Activated CD4-positive, alpha-beta T cell treated with anti-CD3 and anti-CD28 coated beads, Interleukin-2, amount 50 U/mL, for 24 hours (primary cell): ENCODE data around the gene CASP3.
"Not testable (repeated sequence)": the region's sequence is repeated elsewhere in the genome, so short reads cannot be mapped to it uniquely, and the experiment has no call there.

Experiments used
- DNase-seq, 2 donors: peaks; one replicate each; pipeline ENCODE4 v3.0.0-alpha.2; 2020; ENCODE audit warnings: low read depth in 1 of 2, low spot score in 1 of 2

Gene CASP3

GRCh38 chr4:184596617-184597185 lies 52.5 kb downstream of the CASP3 start:
- no peak for DNase-seq

DNA sequence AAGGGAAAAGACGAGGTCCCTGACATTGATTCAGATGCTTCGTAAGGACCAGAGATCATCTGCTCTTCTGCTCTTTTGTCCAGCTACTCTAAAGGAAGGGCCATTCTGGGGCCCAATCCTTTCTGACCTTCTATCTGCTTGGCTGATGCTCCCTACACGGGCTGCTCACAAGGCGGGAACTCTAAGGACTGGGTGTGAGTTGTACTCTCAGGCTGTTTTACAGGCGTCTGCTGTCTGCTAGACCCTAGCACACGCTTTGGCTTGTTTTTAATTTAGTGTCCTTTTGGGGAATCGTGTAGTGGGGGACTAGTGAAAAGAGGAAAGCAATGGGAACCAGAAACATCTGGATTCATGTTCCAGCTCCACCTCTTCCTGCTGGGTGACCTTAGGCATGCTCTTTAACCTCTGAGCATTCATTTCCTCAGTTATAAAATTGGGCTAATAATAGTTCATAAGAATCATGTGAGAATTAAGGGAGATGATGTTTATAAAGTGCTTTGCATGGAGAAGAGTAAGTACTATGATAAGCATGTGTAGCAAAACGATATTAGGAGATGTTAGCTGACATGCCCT lies 53.1 kb downstream of the CASP3 start:
- no peak for DNase-seq

DNA sequence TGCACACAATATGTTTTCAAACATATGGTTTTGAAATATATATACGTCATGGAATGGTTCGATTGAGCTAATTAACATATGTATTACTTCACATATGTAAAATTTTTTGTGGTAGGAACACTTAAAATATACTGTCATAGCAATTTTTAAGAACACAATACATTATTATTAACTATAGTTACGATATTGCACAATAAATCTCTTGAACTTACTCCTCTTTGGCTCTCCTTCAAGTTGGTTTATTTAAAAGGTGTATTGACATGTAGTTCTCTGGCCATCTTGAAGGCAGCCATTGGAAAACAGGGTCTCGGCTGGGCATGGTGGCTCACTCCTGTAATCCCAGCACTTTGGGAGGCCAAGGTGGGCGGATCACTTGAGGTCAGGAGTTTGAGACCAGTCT lies 53.8 kb downstream of the CASP3 start:
- no peak for DNase-seq

GRCh38 chr4:184593461-184593860 lies 55.8 kb downstream of the CASP3 start:
- DNase-seq: no peak

DNA sequence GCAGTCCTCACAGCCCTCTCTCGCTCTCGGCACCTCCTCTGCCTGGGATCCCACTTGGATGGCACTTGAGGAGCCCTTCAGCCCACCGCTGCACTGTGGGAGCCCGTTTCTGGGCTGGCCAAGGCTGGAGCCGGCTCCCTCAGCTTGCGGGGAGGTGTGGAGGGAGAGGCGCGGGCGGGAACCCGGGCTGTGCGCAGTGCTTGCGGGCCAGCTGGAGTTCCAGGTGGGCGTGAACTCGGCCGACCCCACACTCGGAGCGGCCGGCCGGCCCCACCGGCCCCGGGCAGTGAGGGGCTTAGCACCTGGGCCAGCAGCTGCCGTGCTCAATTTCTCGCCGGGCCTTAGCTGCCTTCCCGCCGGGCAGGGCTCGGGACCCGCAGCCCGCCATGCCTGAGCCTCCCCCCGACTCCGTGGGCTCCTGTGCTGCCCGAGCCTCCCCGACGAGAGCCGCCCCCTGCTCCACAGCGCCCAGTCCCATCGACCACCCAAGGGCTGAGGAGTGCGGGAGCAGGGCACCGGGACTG lies 57.4 kb downstream of the CASP3 start:
- not testable (repeated sequence) for DNase-seq

- no peak for DNase-seq
Observed at GRCh38 chr4:184591070-184591677, 58.1 kb downstream of the CASP3 start.

- no peak for DNase-seq
Observed at GRCh38 chr4:184590196-184590595, 59.1 kb downstream of the CASP3 start.

DNA sequence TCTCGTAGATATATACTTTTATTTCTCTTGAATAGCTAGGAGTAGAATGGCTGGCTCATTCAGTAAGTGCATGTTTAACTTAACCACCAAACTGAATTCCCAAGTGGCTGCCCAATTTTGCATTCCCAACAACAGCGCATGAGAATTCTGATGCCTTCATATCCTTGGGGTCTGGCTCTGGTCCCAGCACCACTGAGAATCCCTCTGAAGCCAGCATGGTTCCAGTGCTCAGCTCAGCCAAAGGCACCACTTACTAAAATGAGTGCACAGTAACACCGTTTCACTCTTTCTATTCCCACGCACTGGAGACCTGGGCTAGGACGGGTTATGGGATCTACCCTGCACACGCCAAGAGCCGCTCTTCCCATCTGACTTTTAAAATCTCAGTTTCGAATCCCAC lies 60.4 kb downstream of the CASP3 start:
- DNase-seq: no peak

DNA sequence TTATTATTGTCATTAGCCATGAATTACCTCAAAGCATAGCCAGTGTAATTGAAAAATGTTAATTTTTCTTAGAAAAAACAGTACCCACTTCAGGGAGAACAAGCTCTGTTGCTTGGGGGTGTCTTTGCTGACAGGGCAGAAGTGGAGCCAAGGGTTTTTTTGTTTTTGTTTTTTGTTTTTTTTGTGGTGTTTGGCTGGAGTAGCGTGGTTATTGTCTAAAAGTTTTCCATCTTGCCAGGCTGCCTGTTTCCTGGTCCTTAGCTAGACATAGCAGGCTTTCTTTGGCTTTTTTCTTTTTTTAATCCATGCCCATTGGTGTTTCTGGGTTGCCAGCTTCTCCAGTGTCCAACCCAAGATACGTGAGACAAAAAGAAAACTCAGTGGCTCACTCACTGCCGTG lies 61.5 kb downstream of the CASP3 start:
- no peak for DNase-seq

DNA sequence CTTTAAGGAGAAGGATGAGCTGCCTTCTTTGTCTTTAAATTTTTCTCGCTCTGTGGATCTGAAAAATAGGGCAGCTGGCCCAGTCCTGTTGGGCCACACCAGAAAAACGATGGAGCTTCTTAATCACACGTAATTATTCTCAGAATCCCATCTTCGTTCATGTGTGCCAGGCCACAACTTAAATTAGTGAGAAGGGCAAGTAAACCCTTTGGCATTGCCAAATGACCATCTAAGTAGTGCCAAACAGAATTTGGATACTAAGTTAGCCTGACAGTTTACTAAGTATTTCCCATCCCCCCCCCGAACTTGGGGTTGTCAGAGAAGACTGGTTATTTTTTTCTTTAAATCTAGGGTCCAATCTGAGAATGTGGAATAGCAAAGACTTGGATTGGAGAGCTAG lies 62.0 kb downstream of the CASP3 start:
- DNase-seq: no peak

DNA sequence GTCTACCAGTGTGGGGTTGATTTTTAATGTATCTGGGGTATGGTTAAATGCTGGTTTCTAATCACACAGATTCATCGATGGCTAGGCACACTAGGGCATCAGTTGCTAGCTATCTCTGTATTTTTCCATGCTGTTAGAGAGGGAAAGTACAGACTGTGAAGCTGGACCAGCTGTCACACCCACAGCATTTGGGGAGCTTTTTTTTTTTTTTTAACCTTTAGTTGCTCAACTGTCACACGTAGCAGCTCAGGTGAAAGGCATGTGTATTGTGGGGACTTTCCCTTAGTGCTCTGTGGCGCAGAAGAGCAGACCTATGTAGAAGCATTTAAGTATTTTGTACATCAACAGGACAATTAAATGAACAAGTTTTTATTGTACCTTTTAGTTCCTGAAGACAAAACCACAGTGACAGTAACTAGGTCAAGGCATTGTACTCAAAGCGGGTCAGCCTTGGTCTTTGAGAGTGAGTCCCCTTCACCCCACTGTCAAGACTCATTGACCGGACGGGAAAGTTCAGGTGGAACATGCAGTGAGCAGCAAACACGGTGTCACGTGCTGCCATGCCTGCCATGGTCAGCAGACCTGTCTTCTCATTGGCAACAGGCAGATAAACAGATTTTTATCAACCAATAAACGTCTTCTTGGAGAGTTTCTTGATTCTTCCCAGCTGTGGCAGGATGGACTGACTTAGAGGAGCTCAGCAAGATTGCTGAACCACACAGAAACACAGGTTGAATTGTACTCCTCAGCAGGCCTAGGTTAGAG lies 65.3 kb downstream of the CASP3 start:
- DNase-seq: peak in 1 of 2 donors; percentile 13
